Measurements from ENCODE around the gene CFDP1. TPM values are rescaled to one million over a fixed set of nuclear protein-coding genes. Genes with fewer than 3 reads are reported as not detected.
A peak's percentile ranks its signal among the peaks of the same experiment; 100 is the strongest.

The CFDP1 gene
- total and polyA plus RNA-seq, 2 donors (not counting 1 experiment from before 2014, with no cell fraction given): 47.9 to 80.0 TPM

DNA sequence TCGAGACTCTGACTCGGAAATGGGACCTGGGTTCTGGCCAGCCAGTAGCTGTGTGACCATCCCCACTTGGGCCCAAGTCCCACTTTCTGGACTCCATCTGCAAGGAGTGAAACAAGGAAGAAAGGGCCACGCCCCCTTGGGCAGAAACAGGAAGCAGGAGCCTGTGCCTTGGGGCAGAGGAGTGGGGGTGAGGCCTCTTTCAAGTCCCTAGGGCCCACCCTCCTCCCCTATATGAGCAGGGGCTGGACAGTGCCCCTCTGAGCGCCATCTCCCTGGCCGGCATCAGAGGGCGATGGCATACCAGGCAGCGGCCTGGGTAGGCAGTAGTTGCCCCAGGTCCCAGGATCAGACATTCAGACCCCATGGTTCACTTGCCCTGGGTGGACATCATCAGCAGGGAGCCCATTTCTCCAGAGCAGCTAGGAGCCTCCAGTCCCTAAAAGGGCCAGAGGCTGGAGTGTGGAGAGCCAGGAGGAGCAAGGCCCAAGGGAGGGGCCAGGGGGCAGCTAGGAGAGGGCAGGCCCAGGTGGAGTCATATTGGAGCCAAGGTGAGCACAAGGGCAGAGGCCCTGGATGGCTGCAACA, 189.0 kb downstream of the CFDP1 start:
- Histone ChIP-seq H3K27me3 (ENCODE audit: control insufficient read depth, insufficient read depth, low read length) (no peaks in the 10 kb centered on the region), H2AFZ (ENCODE audit: low read length) (no peak overlapping the region), H3K79me2 (ENCODE audit: control insufficient read depth, insufficient read depth, low read length) (peaks cover 95% of the 10 kb centered on the region), H3K4me1 (ENCODE audit: control insufficient read depth, extremely low read depth, insufficient read depth, low read length) (peaks cover 81% of the 10 kb centered on the region), H3K9ac (ENCODE audit: insufficient read depth, low read length) (peak overlapping the region; percentile 84), H3K27ac (ENCODE audit: insufficient read depth, low read length) (peak overlapping the region; percentile 97), H3K36me3 (ENCODE audit: control insufficient read depth, insufficient read depth, low read length) (peaks cover 33% of the 10 kb centered on the region), H3K4me3 (replicated peaks in 1 of 4; ENCODE audit: control extremely low read depth in 1 of 4, insufficient read depth in 1 of 4, low read depth in 3 of 4, low read length in 4 of 4) (peak overlapping the region in 1 of 4 experiments; percentile 8), H4K20me1 (ENCODE audit: control insufficient read depth, extremely low read depth, insufficient read depth, low read length) (no peaks in the 10 kb centered on the region), H3K4me2 (ENCODE audit: extremely low read depth, insufficient read depth, low read length) (peak overlapping the region; percentile 78), H3K9me3 (ENCODE audit: control insufficient read depth, insufficient read depth, low read depth, low read length) (no peaks in the 10 kb centered on the region)
- peak; percentile 79 to 83 for DNase-seq (ENCODE audit: low read depth in 2 of 2)
- TF ChIP-seq, protein P1, sequence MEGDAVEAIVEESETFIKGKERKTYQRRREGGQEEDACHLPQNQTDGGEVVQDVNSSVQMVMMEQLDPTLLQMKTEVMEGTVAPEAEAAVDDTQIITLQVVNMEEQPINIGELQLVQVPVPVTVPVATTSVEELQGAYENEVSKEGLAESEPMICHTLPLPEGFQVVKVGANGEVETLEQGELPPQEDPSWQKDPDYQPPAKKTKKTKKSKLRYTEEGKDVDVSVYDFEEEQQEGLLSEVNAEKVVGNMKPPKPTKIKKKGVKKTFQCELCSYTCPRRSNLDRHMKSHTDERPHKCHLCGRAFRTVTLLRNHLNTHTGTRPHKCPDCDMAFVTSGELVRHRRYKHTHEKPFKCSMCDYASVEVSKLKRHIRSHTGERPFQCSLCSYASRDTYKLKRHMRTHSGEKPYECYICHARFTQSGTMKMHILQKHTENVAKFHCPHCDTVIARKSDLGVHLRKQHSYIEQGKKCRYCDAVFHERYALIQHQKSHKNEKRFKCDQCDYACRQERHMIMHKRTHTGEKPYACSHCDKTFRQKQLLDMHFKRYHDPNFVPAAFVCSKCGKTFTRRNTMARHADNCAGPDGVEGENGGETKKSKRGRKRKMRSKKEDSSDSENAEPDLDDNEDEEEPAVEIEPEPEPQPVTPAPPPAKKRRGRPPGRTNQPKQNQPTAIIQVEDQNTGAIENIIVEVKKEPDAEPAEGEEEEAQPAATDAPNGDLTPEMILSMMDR (conservative IDR thresholded peaks at IDR 0.05 in 1 of 2, IDR thresholded peaks at IDR 0.05 in 1 of 2; ENCODE audit: low read depth in 1 of 2, low read length in 2 of 2): no peak
- no peak for TF ChIP-seq EZH2 (IDR thresholded peaks at IDR 0.05; ENCODE audit: low read length, missing control alignments)

Other genes starting within 250 kb of the CFDP1 start
- gene CTRB2, start 226.3 kb downstream of the CFDP1 start, total RNA-seq: not detected in 2 replicates
- gene CTRB2, start 226.3 kb downstream of the CFDP1 start, polyA plus RNA-seq: not detected in 2 replicates
- not detected in 2 replicates for gene CTRB1, start 214.5 kb downstream of the CFDP1 start, total RNA-seq
- gene CTRB1, start 214.5 kb downstream of the CFDP1 start, polyA plus RNA-seq: not detected in 2 replicates
- 26.5 and 36.8 TPM in 2 replicates for gene BCAR1, start 181.9 kb downstream of the CFDP1 start, total RNA-seq
- 32.8 and 66.5 TPM in 2 replicates for gene BCAR1, start 181.9 kb downstream of the CFDP1 start, polyA plus RNA-seq
- gene TMEM170A, start 31.2 kb upstream of the CFDP1 start, total RNA-seq: 14.5 and 20.3 TPM in 2 replicates
- gene TMEM170A, start 31.2 kb upstream of the CFDP1 start, polyA plus RNA-seq: 10.3 and 12.3 TPM in 2 replicates
- 0.17 and 0.26 TPM in 2 replicates for gene CHST6, start 61.9 kb upstream of the CFDP1 start, total RNA-seq
- gene CHST6, start 61.9 kb upstream of the CFDP1 start, polyA plus RNA-seq: 0.02 and 0.16 TPM in 2 replicates
- gene CHST5, start 102.6 kb upstream of the CFDP1 start, total RNA-seq: under 0.01 TPM in 1 of 2 replicates, not detected in the other
- gene CHST5, start 102.6 kb upstream of the CFDP1 start, polyA plus RNA-seq: 0.02 TPM in 1 of 2 replicates, not detected in the other
- 4.1 and 9.6 TPM in 2 replicates for gene TMEM231, start 122.7 kb upstream of the CFDP1 start, total RNA-seq
- 18.8 and 23.4 TPM in 2 replicates for gene TMEM231, start 122.7 kb upstream of the CFDP1 start, polyA plus RNA-seq
- gene GABARAPL2, start 132.9 kb upstream of the CFDP1 start, total RNA-seq: 28.2 and 37.3 TPM in 2 replicates
- gene GABARAPL2, start 132.9 kb upstream of the CFDP1 start, polyA plus RNA-seq: 116 and 159 TPM in 2 replicates
- 47.8 and 50.4 TPM in 2 replicates for gene ADAT1, start 189.8 kb upstream of the CFDP1 start, total RNA-seq
- gene ADAT1, start 189.8 kb upstream of the CFDP1 start, polyA plus RNA-seq: 32.1 and 36.2 TPM in 2 replicates
- 126 and 146 TPM in 2 replicates for gene KARS1, start 214.2 kb upstream of the CFDP1 start, total RNA-seq
- 148 and 185 TPM in 2 replicates for gene KARS1, start 214.2 kb upstream of the CFDP1 start, polyA plus RNA-seq
- 46.0 and 54.7 TPM in 2 replicates for gene TERF2IP, start 214.3 kb upstream of the CFDP1 start, total RNA-seq
- 41.2 and 47.5 TPM in 2 replicates for gene TERF2IP, start 214.3 kb upstream of the CFDP1 start, polyA plus RNA-seq
- not detected in 2 replicates for gene CPHXL2, start 243.5 kb upstream of the CFDP1 start, total RNA-seq
- gene CPHXL2, start 243.5 kb upstream of the CFDP1 start, polyA plus RNA-seq: not detected in 2 replicates

Data from fibroblast of lung (primary cell).